Measurements from ENCODE around the gene DNAH17.

Gene DNAH17

DNA sequence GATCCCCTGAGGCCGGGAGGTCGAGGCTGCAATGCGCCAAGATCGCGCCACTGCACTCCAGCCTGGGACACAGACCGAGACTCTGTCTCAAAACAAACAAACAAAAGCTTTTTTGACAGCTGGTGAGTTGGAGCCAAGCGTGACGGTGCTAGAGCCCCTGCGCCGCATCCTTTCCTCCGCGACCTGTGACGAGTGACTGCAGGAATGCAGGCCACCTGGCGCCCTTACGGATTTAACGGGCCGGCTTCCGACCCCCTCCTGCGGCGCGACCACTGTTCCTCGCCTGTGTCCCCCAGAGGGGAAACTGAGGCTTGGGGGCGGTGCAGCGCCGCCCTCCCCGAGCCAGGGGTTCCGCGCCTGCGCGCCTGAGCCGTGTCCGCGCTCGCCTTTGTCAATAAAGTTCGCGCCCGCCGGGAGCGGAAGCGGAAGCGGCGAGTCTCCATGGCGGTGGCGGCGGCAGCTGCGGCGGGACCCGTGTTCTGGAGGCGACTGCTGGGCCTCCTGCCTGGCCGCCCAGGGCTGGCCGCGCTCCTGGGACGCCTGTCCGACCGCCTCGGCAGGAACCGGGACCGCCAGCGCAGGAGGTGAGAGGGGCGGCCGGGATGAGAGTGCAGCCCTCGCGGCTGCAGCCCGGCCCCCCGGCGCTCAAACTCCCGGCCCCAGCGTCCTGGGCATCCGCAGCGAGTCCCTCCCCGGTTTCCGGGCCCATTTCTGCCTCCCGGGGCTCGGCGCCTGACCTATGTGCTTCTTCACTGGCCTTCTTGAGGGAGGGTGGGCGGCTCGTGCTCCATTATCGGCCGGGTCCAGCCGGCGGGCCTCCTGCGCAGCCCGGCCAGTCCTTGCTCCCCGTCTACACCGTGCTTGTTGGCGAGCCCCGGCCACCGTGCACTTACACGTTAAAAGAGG is 198.7 kb downstream of the DNAH17 start, which contains the start of gene PGS1 (continued):
- TF ChIP-seq ZNF324 (tag by site-specific recombination; IDR thresholded peaks at IDR 0.05) = peak; percentile 82
- TF ChIP-seq ZNF24 (tag by site-specific recombination; IDR thresholded peaks at IDR 0.05) = peak; percentile 68
- TF ChIP-seq ZNF76 (tag by site-specific recombination; IDR thresholded peaks at IDR 0.05; ENCODE audit: borderline replicate concordance, low read depth) = peak; percentile 87
- TF ChIP-seq ZSCAN16 (tag by site-specific recombination; IDR thresholded peaks at IDR 0.05) = 0 out of 2 replicates have a peak, but pooled peaks have one; percentile 51
- TF ChIP-seq IKZF3 (tag by site-specific recombination; IDR thresholded peaks at IDR 0.05) = peak; percentile 61; the same call in 1 of the 2 replicates
- 0 out of 2 replicates have a peak, but pooled peaks have one; percentile 19 for TF ChIP-seq ZNF146 (tag by site-specific recombination; IDR thresholded peaks at IDR 0.05)
- TF ChIP-seq SP7 (tag by site-specific recombination; IDR thresholded peaks at IDR 0.05) = peak; percentile 92
- TF ChIP-seq, protein P1, sequence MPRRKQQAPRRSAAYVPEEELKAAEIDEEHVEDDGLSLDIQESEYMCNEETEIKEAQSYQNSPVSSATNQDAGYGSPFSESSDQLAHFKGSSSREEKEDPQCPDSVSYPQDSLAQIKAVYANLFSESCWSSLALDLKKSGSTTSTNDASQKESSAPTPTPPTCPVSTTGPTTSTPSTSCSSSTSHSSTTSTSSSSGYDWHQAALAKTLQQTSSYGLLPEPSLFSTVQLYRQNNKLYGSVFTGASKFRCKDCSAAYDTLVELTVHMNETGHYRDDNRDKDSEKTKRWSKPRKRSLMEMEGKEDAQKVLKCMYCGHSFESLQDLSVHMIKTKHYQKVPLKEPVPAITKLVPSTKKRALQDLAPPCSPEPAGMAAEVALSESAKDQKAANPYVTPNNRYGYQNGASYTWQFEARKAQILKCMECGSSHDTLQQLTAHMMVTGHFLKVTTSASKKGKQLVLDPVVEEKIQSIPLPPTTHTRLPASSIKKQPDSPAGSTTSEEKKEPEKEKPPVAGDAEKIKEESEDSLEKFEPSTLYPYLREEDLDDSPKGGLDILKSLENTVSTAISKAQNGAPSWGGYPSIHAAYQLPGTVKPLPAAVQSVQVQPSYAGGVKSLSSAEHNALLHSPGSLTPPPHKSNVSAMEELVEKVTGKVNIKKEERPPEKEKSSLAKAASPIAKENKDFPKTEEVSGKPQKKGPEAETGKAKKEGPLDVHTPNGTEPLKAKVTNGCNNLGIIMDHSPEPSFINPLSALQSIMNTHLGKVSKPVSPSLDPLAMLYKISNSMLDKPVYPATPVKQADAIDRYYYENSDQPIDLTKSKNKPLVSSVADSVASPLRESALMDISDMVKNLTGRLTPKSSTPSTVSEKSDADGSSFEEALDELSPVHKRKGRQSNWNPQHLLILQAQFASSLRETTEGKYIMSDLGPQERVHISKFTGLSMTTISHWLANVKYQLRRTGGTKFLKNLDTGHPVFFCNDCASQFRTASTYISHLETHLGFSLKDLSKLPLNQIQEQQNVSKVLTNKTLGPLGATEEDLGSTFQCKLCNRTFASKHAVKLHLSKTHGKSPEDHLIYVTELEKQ (tag by site-specific recombination; IDR thresholded peaks at IDR 0.05; ENCODE audit: borderline replicate concordance) = peak; percentile 55; the same call in 1 of the 2 replicates
- TF ChIP-seq SP2 (tag by site-specific recombination; IDR thresholded peaks at IDR 0.05) = peak; percentile 83
- TF ChIP-seq REPIN1 (tag by site-specific recombination; IDR thresholded peaks at IDR 0.05; ENCODE audit: low read depth) = no peak
- no peak for TF ChIP-seq ZNF768 (tag by site-specific recombination; IDR thresholded peaks at IDR 0.05)
- 0 out of 2 replicates have a peak, but pooled peaks have one; percentile 20 for TF ChIP-seq ZNF623 (tag by site-specific recombination; IDR thresholded peaks at IDR 0.05)
- peak; percentile 59; the same call in 1 of the 2 replicates for TF ChIP-seq ZFP69B (tag by site-specific recombination; IDR thresholded peaks at IDR 0.05)
- TF ChIP-seq, protein P2, sequence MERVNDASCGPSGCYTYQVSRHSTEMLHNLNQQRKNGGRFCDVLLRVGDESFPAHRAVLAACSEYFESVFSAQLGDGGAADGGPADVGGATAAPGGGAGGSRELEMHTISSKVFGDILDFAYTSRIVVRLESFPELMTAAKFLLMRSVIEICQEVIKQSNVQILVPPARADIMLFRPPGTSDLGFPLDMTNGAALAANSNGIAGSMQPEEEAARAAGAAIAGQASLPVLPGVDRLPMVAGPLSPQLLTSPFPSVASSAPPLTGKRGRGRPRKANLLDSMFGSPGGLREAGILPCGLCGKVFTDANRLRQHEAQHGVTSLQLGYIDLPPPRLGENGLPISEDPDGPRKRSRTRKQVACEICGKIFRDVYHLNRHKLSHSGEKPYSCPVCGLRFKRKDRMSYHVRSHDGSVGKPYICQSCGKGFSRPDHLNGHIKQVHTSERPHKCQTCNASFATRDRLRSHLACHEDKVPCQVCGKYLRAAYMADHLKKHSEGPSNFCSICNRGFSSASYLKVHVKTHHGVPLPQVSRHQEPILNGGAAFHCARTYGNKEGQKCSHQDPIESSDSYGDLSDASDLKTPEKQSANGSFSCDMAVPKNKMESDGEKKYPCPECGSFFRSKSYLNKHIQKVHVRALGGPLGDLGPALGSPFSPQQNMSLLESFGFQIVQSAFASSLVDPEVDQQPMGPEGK (tag by site-specific recombination; IDR thresholded peaks at IDR 0.05) = peak; percentile 97
- peak; percentile 81 for TF ChIP-seq SP3 (tag by site-specific recombination; IDR thresholded peaks at IDR 0.05)
- TF ChIP-seq, protein P3, sequence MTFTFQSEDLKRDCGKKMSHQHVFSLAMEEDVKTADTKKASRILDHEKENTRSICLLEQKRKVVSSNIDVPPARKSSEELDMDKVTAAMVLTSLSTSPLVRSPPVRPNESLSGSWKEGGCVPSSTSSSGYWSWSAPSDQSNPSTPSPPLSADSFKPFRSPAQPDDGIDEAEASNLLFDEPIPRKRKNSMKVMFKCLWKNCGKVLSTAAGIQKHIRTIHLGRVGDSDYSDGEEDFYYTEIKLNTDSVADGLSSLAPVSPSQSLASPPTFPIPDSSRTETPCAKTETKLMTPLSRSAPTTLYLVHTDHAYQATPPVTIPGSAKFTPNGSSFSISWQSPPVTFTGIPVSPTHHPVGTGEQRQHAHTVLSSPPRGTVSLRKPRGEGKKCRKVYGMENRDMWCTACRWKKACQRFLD (tag by site-specific recombination; IDR thresholded peaks at IDR 0.05) = peak; percentile 81; the same call in 1 of the 2 replicates
- peak; percentile 57; the same call in 1 of the 2 replicates for TF ChIP-seq ZSCAN30 (tag by site-specific recombination; IDR thresholded peaks at IDR 0.05)
- TF ChIP-seq ZBTB8A (tag by site-specific recombination; IDR thresholded peaks at IDR 0.05) = peak; percentile 60
- TF ChIP-seq ZEB2 (tag by site-specific recombination; IDR thresholded peaks at IDR 0.05) = peak; percentile 87; the same call in 1 of the 2 replicates
- peak; percentile 75 for TF ChIP-seq OSR2 (tag by site-specific recombination; IDR thresholded peaks at IDR 0.05)
- TF ChIP-seq, protein P4, sequence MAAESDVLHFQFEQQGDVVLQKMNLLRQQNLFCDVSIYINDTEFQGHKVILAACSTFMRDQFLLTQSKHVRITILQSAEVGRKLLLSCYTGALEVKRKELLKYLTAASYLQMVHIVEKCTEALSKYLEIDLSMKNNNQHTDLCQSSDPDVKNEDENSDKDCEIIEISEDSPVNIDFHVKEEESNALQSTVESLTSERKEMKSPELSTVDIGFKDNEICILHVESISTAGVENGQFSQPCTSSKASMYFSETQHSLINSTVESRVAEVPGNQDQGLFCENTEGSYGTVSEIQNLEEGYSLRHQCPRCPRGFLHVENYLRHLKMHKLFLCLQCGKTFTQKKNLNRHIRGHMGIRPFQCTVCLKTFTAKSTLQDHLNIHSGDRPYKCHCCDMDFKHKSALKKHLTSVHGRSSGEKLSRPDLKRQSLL (tag by site-specific recombination; IDR thresholded peaks at IDR 0.05) = peak; percentile 97
- peak; percentile 71; the same call in 1 of the 2 replicates for TF ChIP-seq KLF8 (tag by site-specific recombination; IDR thresholded peaks at IDR 0.05)
- TF ChIP-seq, protein P5, sequence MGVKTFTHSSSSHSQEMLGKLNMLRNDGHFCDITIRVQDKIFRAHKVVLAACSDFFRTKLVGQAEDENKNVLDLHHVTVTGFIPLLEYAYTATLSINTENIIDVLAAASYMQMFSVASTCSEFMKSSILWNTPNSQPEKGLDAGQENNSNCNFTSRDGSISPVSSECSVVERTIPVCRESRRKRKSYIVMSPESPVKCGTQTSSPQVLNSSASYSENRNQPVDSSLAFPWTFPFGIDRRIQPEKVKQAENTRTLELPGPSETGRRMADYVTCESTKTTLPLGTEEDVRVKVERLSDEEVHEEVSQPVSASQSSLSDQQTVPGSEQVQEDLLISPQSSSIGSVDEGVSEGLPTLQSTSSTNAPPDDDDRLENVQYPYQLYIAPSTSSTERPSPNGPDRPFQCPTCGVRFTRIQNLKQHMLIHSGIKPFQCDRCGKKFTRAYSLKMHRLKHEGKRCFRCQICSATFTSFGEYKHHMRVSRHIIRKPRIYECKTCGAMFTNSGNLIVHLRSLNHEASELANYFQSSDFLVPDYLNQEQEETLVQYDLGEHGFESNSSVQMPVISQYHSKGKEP (tag by site-specific recombination; IDR thresholded peaks at IDR 0.05) = peak; percentile 38; the same call in 1 of the 2 replicates
- TF ChIP-seq ZBTB17 (tag by site-specific recombination; IDR thresholded peaks at IDR 0.05) = peak; percentile 74
- TF ChIP-seq ZNF221 (tag by site-specific recombination; IDR thresholded peaks at IDR 0.05; ENCODE audit: borderline replicate concordance) = no peak
- peak; percentile 49 for TF ChIP-seq ZNF366 (tag by site-specific recombination; conservative IDR thresholded peaks at IDR 0.05)
- TF ChIP-seq KLF10 (tag by site-specific recombination; IDR thresholded peaks at IDR 0.05) = 0 out of 2 replicates have a peak, but pooled peaks have one; percentile 61

All from HEK293 (cell line).